D341Med (cell line): ENCODE data around the gene RNLS.

Experiments used
- DNase-seq: peaks from one replicate; pipeline ENCODE4 v3.0.0; 2012; ENCODE audit warnings: low spot score

The RNLS gene

DNA sequence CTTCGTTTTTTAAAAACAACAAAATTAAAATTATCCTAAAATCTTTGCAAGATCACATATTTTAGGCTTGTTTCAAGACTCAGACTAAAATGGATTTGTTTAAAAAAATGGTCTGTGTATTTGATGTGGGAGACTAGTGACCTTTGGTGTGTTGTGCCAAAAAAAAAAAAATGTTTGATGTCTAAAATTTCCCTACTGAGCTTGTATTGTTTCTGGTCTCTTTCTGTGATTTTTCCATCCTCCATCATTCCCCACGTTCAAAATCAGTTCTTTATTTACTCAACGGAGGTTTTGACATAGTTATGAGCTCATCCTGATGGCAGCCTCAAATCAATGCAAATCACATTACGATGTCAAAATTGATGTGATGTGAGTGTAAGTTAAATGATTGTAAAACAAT lies 326.2 kb downstream of the RNLS start:
- DNase-seq = no peak

DNA sequence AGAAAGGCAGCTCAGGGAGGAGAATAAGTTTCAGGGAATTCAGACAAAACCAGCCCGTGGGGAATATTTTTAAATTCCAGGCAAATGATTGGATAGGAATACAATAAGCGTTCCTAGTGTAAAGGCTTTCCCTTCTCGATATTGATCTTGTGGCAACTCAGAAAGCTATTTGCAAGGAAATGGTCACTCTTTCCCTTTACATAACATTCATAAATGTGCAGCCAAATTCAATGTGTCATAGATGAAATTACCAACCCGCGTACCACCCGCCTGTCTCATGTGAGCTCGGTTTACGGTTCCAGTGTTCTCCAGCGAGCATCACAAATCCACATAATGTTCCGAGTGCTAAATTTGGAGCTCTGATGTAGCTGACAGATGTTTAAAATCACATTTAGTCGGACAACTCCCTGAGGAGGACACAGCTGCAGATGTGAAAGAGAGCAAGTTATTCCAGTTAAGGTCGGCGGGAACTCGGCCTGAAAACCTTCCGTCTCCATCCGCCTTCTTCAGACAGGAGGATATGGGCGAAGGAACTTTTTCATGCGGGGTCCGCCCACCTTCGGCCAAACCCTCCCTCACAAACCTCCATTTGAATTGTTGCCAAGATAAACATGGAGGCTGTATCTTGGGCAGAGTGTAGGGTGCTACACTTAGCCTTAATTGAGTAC lies 327.0 kb downstream of the RNLS start:
- DNase-seq = no peak

DNA sequence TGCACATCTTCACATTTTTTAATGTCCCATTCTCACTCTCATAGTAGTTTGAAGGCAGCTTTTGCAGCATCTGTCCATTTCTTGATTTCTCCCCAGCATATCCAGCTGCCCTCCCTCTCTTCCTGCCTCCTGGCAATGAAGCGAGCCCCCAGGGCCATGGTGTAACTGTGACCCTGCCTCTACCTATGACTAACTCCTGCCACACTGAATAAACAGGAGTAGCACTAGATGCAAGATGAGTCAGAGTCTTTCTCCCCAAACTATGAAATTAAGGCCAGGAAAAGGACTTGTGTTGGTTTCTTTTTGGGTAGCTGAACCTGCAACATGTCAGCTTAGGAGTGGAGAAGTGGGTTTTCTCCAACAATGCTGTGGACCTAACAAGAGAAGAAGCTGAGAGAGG lies 329.0 kb downstream of the RNLS start:
- no peak for DNase-seq

DNA sequence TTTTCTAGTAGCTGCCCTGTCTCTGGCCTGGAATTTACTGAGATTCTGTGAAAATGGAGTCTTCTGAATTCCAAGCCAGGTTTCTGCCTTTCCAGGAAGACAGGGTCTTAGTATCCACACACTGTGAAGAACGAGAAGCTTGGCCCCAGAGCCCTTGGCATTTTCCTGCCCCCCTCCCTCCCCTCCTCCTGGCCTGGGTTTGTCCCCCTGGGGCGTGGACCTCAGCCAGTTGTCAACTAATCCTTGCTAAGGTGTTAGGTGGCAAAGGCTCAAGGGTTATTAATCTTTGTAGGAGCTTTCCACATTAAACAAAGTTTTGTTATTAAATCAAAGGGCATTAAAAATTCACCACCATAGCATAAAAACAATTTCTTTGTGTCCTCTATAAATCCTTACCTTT lies 329.5 kb downstream of the RNLS start:
- DNase-seq = no peak

DNA sequence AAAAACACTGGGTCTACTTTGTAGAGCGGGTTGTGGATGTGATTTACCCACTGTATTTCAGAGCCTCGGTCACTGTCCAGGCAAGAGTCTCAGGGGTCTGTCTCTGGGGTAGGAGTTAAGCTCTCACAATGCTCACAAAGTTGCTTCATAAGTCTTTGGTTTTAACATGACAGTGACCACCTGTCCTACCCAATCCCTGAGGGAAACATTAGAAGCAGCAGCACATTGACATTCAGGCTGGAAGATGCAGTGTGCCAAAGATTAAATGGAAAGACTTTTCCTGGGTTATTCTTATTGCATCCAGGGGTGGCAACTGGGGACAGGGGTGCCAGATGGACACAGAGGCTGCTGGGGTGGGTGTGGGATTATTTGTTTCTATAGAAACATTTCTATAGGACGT lies 330.0 kb downstream of the RNLS start:
- DNase-seq = no peak

DNA sequence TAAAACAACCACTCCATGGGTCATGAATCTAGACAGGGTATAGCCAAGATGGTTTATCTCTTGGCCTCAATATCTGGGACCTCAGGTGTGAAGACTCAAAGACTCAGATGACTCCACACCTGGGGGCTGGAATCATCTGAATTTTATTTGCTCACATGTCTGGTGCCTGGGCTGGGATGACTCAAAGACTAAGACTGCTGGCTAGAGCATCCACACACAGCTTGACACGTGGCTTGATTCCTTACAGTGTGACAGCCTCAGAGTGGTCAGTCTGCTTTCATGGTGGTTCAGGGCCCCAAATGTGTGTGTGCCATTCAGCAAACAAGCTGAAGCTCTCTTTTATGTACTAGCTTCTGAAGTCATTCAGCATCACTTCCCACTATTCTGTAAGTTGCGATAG lies 333.7 kb downstream of the RNLS start:
- DNase-seq = no peak

DNA sequence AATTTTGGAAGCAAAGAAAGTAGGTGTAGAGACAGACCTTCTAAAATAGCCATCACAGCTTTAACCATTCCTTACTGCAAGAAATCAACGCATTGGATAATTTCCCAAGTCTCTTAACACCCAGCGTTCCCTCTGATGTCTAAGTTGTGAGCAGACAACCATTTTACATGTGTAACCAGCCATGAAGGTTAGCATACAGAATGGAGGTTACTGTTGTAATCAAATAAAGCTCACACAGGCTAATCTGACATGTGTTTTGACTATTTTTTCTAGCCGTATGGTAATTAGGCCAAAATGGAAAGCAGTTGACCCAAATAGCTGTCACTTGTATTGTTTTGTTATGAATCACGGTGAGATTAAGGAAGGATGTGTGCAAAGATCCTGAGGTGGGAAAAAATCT lies 336.4 kb downstream of the RNLS start:
- DNase-seq = no peak

DNA sequence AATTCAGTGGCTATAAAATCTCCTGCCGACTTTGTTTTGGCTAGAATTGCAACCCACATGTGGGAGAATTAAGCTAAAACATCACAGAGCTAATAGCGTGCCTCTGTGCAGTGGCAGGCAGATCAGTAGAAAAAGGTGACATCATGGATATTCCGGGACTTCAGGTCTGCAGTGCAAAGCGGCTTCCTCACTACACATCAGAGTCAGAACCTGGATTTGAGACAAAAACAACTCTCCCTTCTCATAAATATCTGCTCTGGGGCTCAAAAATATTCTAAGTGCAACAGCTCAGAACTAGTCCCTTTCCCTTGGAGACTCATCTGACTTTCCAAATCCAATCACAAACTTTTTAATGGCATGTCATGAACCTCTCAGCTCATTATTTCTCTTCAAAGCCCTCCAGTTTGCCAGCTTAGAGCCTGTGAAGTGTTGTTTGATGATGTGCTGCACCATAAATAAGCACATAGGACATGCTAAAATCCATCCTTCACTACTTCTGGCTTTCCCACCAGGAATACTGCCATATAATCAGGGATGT lies 337.1 kb downstream of the RNLS start:
- DNase-seq = no peak

DNA sequence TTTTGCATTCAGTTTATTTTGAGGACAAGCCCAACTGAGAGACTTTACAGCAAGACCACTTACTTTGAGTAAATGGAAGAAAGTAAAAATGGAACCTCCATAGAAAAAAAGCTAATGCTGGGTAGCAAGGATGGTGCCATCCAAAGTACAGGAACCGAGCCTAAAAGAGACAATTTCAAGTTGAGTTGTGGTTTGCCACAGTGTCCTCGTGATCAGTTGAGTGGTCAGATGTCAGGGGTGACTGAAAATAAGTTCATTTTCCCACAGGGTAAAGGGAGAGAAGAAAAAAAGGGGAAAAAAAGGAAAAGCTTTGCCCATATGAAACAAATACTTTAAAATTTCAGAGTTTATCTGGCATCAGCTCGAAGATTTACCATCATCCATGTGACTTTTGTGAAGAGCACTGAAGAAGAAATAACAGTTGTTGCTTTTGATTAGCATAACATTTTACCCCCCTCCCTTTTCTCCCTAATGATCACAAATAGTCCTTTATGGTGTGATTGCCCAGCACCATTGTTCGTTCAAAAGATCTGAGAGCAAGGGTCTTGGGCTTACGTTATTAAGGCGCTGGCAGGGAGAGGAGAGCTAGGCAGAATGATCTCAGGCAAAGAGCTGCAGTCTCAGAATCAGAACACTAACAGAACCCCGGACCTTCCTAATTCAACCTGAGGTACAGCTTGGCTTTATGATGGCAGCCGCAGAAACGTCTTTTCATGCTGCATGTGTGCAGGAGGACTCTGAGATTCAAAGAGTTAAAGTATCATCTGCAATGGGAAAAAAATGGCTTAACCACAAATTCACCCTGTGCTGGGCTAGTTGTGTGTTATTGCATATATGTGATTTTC lies 338.1 kb downstream of the RNLS start:
- DNase-seq = no peak

GRCh38 chr10:88243836-88244730 lies 339.0 kb downstream of the RNLS start:
- no peak for DNase-seq

DNA sequence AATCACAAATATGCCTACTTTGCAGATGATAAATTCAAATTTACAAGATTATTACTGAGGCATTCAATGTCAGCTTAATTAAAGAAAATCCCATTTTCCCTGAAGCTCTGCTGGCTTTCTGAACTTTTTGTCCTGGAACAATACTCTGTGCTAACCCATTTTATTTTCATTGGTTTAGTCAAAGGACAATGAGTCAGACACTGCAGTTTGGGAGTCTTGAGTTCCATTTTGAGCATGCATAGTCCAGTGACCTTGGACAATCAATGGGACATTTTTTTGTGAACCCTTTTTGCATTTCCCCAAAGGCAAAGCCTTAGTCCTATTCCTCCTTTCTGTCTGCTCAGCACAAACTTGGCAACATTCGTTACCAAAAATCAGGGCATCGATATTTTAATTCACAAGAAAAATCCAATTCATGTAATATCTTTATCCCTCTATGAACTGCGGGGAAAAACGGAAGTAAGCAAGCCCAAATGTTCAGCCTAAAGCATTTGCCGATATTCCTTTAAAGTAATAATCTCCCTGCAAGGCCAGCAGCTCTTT lies 339.8 kb downstream of the RNLS start:
- no peak for DNase-seq

GRCh38 chr10:88241501-88241900 lies 341.6 kb downstream of the RNLS start:
- no peak for DNase-seq

DNA sequence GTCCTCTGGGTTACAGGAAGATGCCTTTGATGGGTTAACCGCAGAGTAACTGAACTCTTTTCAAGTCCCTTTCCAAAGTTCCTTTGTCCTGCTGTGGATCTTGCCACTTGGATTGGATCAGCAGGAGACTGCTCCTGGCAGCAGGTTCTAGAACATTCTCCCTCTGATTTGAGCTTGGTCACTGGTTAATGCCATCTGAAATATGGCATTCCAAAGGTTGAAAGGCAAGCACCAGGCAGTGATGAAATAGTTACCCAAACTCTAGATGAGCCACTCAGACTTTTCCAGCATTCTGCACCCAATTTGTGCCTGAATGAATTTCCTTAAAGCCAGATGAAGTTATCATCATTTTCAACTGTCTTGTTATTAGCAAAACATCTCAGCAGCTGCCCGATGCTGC lies 343.9 kb downstream of the RNLS start:
- no peak for DNase-seq

- DNase-seq = no peak
Measured at GRCh38 chr10:88238615-88238914, 344.6 kb downstream of the RNLS start.

DNA sequence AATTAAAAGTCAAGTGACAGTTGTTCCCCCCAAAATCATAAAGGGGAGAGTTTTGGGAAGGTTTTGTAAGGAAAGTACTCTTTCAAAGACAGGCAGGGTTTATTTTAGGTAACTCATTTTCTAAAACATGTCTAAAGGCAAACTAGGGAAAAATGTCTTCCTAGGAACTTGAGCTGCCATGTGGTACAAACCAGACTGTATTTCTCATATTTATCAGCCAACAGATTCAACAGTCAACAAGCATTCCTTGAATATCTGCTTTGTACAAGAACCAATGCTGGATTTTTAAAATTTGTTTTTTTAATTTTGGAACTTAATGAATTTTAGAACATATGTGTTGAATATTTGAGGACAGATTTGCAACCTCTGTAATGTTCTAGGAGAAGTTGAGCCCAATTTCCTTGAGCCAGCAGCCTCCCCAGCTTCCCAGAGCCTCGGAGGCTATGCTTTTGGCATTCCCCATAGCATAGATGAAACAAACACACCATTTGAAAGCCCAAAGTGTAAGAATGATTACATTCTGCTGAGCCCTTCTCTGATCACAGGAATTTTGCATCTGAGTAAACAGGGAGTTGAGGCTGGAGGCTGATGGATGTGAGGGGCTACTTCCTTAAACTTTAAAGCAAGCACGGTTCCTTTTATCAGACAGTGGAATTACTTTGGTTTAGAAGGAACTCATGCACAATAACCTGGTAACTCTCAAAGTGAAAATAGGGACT lies 345.1 kb downstream of the RNLS start:
- no peak for DNase-seq

GRCh38 chr10:88236121-88236743 lies 346.9 kb downstream of the RNLS start:
- no peak for DNase-seq

GRCh38 chr10:88234297-88234696 lies 348.8 kb downstream of the RNLS start:
- DNase-seq = no peak

- DNase-seq = no peak
Measured at GRCh38 chr10:88233870-88234269, 349.2 kb downstream of the RNLS start.

DNA sequence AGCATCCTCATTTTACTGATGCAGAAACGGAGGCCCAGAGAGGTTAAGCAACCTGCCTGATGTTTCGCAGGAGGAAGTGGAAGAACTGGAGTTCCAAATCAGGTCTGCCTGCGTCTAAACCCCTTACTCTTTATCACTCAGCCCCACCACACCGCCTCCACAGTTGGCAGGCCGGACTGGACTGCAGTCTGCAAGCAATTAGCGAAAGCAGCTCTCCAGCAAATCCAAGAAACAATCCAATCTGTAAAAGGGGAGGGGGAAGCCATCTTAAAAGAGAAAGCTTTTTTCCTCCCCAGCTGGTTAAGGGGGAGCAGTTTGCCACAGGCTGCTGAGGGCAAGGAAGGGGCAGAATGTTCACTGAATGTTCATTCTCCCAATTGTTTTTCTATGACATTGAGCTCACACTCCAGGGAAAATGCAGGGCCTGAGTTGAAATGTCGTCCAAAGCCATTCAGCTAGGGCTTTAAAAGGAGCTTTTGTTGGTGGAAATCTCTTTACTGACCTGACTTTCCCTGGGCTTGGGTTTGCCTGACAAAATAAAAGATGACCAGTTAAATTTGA lies 350.1 kb downstream of the RNLS start:
- DNase-seq = no peak

DNA sequence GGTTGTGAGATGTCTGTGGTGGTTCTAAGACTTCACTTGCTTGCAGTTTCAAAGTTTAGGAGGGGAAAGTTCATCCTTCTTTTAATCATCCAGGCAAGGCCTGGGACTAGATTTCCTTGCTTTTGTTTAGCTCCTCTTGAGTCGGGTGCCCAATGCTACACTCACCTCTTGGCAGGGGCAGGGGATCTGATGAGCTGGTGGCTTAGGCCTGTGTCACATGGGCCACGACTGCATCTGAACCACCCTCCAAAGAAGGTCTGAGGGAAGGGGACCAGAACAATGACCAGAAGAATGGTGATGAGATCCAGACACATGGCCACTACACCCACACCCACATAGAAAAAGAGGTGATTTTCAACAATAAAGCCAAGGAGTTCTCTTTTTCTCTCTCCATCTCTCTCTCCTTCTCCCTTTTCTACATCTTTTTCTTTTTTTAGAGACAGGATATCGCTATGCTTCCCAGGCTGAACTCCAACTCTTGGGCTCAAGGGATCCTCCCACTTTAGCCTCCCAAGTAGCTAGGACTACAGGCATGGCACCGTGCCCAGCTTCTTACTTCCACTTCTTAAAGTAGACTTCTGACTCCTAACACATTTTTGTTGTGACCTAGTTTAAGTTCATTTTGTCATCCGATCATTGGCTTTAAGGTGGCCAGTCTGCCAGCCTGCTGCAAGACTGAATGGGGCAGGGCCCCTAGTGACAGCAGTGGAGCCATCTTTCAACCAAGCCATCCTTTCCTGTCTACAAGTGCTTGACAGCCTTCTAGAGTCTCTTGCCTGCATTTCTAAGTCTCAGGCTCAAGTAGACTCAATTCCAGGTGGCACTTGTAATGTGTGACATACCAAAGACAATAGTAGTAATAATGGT lies 350.9 kb downstream of the RNLS start:
- DNase-seq = no peak
